Spleen (tissue), 7 donors: ENCODE measurements around the gene EVL.

Experiments used
- CTCF ChIP-seq, 11 experiments: fragments of 200-600 bp in 7 of 11; fragments of 450-650 bp in 4 of 11; sonication (generic) in 4 of 11; IDR thresholded peaks in 8 of 11; conservative IDR thresholded peaks in 3 of 11; 1 replicate in 7 of 11; 2 replicates in 4 of 11; pipeline versions ENCODE4 v1.4.0 to v1.8.0; 2016 to 2021; ENCODE audit warnings: antibody characterized with exemption in 11 of 11, inconsistent platforms in 4 of 11, mild to moderate bottlenecking in 1 of 11
- POLR2A ChIP-seq, 3 donors: fragments of 450-650 bp; IDR thresholded peaks; one replicate each; pipeline ENCODE4 v1.5.1; 2017; ENCODE audit warnings: antibody characterized with exemption in 3 of 3, mild to moderate bottlenecking in 1 of 3
- POLR2AphosphoS5 ChIP-seq, 3 donors: sonication (generic); formaldehyde crosslinking; IDR thresholded peaks; one replicate each; pipeline ENCODE4 v1.5.1; 2017; ENCODE audit warnings: antibody characterized with exemption in 3 of 3
- donor health status: DM: no; HTN: no; CAD: no; lungs with moderate emphysema.
- donor health status: DM: no; HTN: no; CAD: no.
- donor health status: DM: no; HTN: no; CAD: no.

- TF ChIP-seq CTCF (IDR thresholded peaks at IDR 0.05 in 8 of 11, conservative IDR thresholded peaks at IDR 0.05 in 3 of 11): no peak
- TF ChIP-seq POLR2A (IDR thresholded peaks at IDR 0.05): no peak
- TF ChIP-seq POLR2AphosphoS5 (IDR thresholded peaks at IDR 0.05): no peak
Observed at GRCh38 chr14:100140452-100141078, 75.3 kb downstream of the EVL start.
